Left ventricle myocardium inferior (tissue), 1 donor: ENCODE measurements around the gene PIGH. TPM values are rescaled to one million over a fixed set of nuclear protein-coding genes. Genes with fewer than 3 reads are reported as not detected.
"Not testable (repeated sequence)": the region's sequence is repeated elsewhere in the genome, so short reads cannot be mapped to it uniquely, and the experiment has no call there.

Experiments used
- DNase-seq: peaks from one replicate; pipeline ENCODE4 v3.0.0-alpha.2; 2020
- H3K27ac ChIP-seq: fragments of 200-600 bp; replicated peaks from 2 replicates; pipeline ENCODE4 v1.8.0; 2021
- H3K27me3 ChIP-seq: fragments of 200-600 bp; 2 replicates; pipeline ENCODE4 v1.8.0; 2021; ENCODE audit warnings: low read depth
- H3K36me3 ChIP-seq: fragments of 200-600 bp; 2 replicates; pipeline ENCODE4 v1.8.0; 2021
- H3K4me1 ChIP-seq: fragments of 200-600 bp; 2 replicates; pipeline ENCODE4 v1.8.0; 2021
- H3K4me3 ChIP-seq: fragments of 200-600 bp; 2 replicates; pipeline ENCODE4 v1.8.0; 2021; ENCODE audit warnings: mild to moderate bottlenecking, moderate library complexity
- H3K9me3 ChIP-seq: fragments of 200-600 bp; replicated peaks from 2 replicates; pipeline ENCODE4 v1.8.0; 2021
- CTCF ChIP-seq: fragments of 200-600 bp; IDR thresholded peaks from 2 replicates; pipeline ENCODE4 v1.8.0; 2021; ENCODE audit warnings: antibody characterized with exemption, mild to moderate bottlenecking, borderline replicate concordance
- intact Hi-C: fragments of 100-400 bp; cut with micrococcal nuclease; formaldehyde crosslinking; loops from one replicate; pipeline ENCODE4 v1.11.0; 2022
- total RNA-seq: library from RNA; stranded (reverse); fragmentation: NEBNext Ultra II Directional; extraction: Animal tissue kit (Norgen Biotek cat#: 25700); gene quantifications from one replicate; pipeline ENCODE4 v1.2.1, GENCODE V29; 2021
- donor health status: DM: no; HTN: yes; CAD: no; lungs with severe emphysema.

PIGH gene
- total RNA-seq, 1 donor from 2014 or later, result 12.8 TPM

GRCh38 chr14:67630938-67631337 is 30.9 kb upstream of the PIGH start:
- Histone ChIP-seq H3K27ac (no peak overlapping the region), H3K4me1 (peaks cover 2% of the 10 kb centered on the region), H3K36me3 (no peaks in the 10 kb centered on the region), H3K27me3 (no peaks in the 10 kb centered on the region), H3K9me3 (no peaks in the 10 kb centered on the region), H3K4me3 (no peak overlapping the region)
- DNase-seq, result no peak
- no peak for TF ChIP-seq CTCF
- intact Hi-C loops, result no loop called here

GRCh38 chr14:67630186-67630585 is 30.1 kb upstream of the PIGH start:
- Histone ChIP-seq H3K36me3 (no peaks in the 10 kb centered on the region), H3K9me3 (no peaks in the 10 kb centered on the region), H3K4me1 (no peaks in the 10 kb centered on the region), H3K27ac (no peak overlapping the region), H3K4me3 (no peak overlapping the region), H3K27me3 (no peaks in the 10 kb centered on the region)
- no peak for TF ChIP-seq CTCF
- intact Hi-C loops, result no loop called here
- no peak for DNase-seq

GRCh38 chr14:67627519-67627918 is 27.5 kb upstream of the PIGH start:
- no peak for DNase-seq

GRCh38 chr14:67626131-67626530 is 26.1 kb upstream of the PIGH start:
- H3K4me1 ChIP-seq, H3K36me3 ChIP-seq, H3K27me3 ChIP-seq, DNase-seq, H3K4me3 ChIP-seq, intact Hi-C loops, H3K9me3 ChIP-seq, H3K27ac ChIP-seq: not testable (repeated sequence)

More at GRCh38 chr14:67627519-67627918, 27.5 kb upstream of the PIGH start:
- Histone ChIP-seq H3K9me3 (no peaks in the 10 kb centered on the region), H3K4me1 (peaks cover 5% of the 10 kb centered on the region), H3K36me3 (no peaks in the 10 kb centered on the region), H3K4me3 (no peak overlapping the region), H3K27ac (no peak overlapping the region), H3K27me3 (no peaks in the 10 kb centered on the region)
- intact Hi-C loops, result no loop called here
- no peak for TF ChIP-seq CTCF

GRCh38 chr14:67623114-67623513 is 23.0 kb upstream of the PIGH start:
- Histone ChIP-seq H3K4me1 (peaks cover 26% of the 10 kb centered on the region), H3K27me3 (no peaks in the 10 kb centered on the region), H3K27ac (no peak overlapping the region), H3K4me3 (no peak overlapping the region), H3K9me3 (no peaks in the 10 kb centered on the region), H3K36me3 (no peaks in the 10 kb centered on the region)
- intact Hi-C loops, result no loop called here
- DNase-seq, result no peak
- TF ChIP-seq CTCF, result no peak

GRCh38 chr14:67622675-67623074 is 22.6 kb upstream of the PIGH start:
- Histone ChIP-seq H3K27me3 (no peaks in the 10 kb centered on the region), H3K4me1 (peaks cover 26% of the 10 kb centered on the region), H3K9me3 (no peaks in the 10 kb centered on the region), H3K36me3 (no peaks in the 10 kb centered on the region), H3K27ac (no peak overlapping the region), H3K4me3 (no peak overlapping the region)
- intact Hi-C loops, result no loop called here
- no peak for TF ChIP-seq CTCF
- no peak for DNase-seq
